HL-60 (cell line): ENCODE results near the gene COX14.
"Not testable (repeated sequence)": the region's sequence is repeated elsewhere in the genome, so short reads cannot be mapped to it uniquely, and the experiment has no call there.

ENCODE experiments used
- DNase-seq, 2 experiments: peaks; one replicate each; pipeline ENCODE4 v3.0.0-alpha.2; 2010 to 2020; ENCODE audit warnings: low read depth in 1 of 2, low spot score in 1 of 2
- H3K27ac ChIP-seq: fragments of 250-450 bp; sonication (Bioruptor Pico); replicated peaks from 2 replicates; pipeline ENCODE4 v1.5.1; 2020; ENCODE audit warnings: mild to moderate bottlenecking, moderate library complexity
- H3K27me3 ChIP-seq: fragments of 250-450 bp; sonication (Bioruptor Pico); 2 replicates; pipeline ENCODE4 v1.5.1; 2021; ENCODE audit warnings: mild to moderate bottlenecking, moderate library complexity; ENCODE audit not compliant: insufficient read depth, poor library complexity, severe bottlenecking
- H3K4me3 ChIP-seq: replicated peaks from 2 replicates; pipeline ENCODE4 v1.5.1; 2011; ENCODE audit warnings: mild to moderate bottlenecking, control low read depth, low read length; ENCODE audit not compliant: insufficient read depth
- GABPA ChIP-seq: IDR thresholded peaks from 2 replicates; pipeline ENCODE4 v1.6.1; 2012; ENCODE audit warnings: low read depth
- POLR2AphosphoS5 ChIP-seq: IDR thresholded peaks from 2 replicates; pipeline ENCODE4 v1.6.1; 2012; ENCODE audit warnings: low read depth
- SPI1 ChIP-seq: IDR thresholded peaks from 2 replicates; pipeline ENCODE4 v1.6.1; 2012; ENCODE audit warnings: low read depth, mild to moderate bottlenecking, borderline replicate concordance
- TF ChIP-seq, protein P1 (sequence below): IDR thresholded peaks from one replicate; pipeline ENCODE4 v1.5.1; 2011; ENCODE audit warnings: low read length, control low read depth, inconsistent platforms; ENCODE audit not compliant: insufficient read depth
- TF ChIP-seq, protein P2 (sequence below): IDR thresholded peaks from 2 replicates; pipeline ENCODE4 v1.6.1; 2012; ENCODE audit warnings: low read depth; ENCODE audit not compliant: insufficient replicate concordance

The COX14 gene

DNA sequence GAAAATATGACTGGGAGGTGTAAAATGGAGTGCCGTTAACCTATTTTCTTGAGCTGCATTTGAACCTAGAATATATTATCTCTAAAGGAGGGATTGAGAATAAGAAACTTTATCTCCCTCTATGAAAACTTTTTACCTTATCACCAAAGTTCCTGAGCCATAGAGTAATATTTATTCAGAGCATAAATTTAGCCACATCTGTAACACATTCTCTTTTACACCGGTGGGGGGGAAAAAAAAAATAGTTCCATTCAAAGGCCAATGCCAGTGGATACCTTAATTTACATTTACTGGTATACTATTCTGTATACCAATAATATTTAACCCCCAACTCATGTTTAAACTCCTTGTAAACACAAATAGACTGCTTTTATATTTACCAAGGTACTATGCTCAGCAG is 33.4 kb downstream of the COX14 start:
- DNase-seq, result no peak
- TF ChIP-seq POLR2AphosphoS5 (no peak), SPI1 (no peak), GABPA (no peak)
- TF ChIP-seq, protein P1, sequence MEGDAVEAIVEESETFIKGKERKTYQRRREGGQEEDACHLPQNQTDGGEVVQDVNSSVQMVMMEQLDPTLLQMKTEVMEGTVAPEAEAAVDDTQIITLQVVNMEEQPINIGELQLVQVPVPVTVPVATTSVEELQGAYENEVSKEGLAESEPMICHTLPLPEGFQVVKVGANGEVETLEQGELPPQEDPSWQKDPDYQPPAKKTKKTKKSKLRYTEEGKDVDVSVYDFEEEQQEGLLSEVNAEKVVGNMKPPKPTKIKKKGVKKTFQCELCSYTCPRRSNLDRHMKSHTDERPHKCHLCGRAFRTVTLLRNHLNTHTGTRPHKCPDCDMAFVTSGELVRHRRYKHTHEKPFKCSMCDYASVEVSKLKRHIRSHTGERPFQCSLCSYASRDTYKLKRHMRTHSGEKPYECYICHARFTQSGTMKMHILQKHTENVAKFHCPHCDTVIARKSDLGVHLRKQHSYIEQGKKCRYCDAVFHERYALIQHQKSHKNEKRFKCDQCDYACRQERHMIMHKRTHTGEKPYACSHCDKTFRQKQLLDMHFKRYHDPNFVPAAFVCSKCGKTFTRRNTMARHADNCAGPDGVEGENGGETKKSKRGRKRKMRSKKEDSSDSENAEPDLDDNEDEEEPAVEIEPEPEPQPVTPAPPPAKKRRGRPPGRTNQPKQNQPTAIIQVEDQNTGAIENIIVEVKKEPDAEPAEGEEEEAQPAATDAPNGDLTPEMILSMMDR, result no peak
- TF ChIP-seq, protein P2, sequence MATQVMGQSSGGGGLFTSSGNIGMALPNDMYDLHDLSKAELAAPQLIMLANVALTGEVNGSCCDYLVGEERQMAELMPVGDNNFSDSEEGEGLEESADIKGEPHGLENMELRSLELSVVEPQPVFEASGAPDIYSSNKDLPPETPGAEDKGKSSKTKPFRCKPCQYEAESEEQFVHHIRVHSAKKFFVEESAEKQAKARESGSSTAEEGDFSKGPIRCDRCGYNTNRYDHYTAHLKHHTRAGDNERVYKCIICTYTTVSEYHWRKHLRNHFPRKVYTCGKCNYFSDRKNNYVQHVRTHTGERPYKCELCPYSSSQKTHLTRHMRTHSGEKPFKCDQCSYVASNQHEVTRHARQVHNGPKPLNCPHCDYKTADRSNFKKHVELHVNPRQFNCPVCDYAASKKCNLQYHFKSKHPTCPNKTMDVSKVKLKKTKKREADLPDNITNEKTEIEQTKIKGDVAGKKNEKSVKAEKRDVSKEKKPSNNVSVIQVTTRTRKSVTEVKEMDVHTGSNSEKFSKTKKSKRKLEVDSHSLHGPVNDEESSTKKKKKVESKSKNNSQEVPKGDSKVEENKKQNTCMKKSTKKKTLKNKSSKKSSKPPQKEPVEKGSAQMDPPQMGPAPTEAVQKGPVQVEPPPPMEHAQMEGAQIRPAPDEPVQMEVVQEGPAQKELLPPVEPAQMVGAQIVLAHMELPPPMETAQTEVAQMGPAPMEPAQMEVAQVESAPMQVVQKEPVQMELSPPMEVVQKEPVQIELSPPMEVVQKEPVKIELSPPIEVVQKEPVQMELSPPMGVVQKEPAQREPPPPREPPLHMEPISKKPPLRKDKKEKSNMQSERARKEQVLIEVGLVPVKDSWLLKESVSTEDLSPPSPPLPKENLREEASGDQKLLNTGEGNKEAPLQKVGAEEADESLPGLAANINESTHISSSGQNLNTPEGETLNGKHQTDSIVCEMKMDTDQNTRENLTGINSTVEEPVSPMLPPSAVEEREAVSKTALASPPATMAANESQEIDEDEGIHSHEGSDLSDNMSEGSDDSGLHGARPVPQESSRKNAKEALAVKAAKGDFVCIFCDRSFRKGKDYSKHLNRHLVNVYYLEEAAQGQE, result no peak

DNA sequence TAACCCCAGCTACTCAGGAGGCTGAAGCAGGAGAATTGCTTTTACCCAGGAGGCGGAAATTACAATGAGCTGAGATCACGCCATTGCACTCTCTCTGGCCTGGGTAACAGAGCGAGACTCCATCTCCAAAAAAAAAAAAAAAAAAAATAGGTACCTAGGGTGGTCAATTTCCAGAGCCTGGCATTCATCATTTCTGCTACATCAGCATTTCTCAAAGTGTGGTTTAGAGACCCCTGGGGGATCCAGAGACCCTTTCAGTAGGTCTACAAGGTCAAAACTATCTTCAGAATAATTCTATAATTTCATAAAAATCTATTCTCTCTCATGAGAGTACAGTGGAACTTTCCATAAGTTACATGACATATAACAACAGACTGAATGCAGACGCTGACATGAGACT is 35.2 kb downstream of the COX14 start:
- Histone ChIP-seq H3K4me3 (no peak overlapping the region), H3K27me3 (no peaks in the 10 kb centered on the region), H3K27ac (no peak overlapping the region)
- TF ChIP-seq POLR2AphosphoS5, result no peak
- no peak for TF ChIP-seq GABPA
- no peak for TF ChIP-seq SPI1
- TF ChIP-seq, protein P2, result no peak
- TF ChIP-seq, protein P1, result no peak
- DNase-seq, result no peak

More for the DNA sequence above, 33.4 kb downstream of the COX14 start:
- Histone ChIP-seq H3K27me3 (no peaks in the 10 kb centered on the region), H3K27ac (no peak overlapping the region), H3K4me3 (no peak overlapping the region)

DNA sequence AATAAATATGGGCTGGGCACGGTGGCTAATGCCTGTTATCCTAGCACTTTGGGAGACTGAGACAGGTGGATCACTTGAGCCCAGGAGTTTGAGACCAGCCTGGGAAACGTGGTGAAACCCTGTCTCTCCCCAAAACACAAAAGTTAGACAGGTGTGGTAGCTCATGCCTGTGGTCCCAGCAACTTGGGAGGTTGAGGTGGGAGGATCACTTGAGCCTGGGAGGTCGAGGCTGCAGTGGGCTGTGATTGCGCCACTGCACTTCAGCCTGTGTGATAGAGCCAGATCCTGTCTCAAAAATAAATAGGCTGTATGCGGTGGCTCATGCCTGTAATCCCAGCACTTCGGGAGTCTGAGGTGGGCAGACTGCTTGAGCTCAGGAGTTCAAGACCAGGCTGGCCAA is 36.0 kb downstream of the COX14 start:
- H3K4me3 ChIP-seq, DNase-seq, H3K27ac ChIP-seq, H3K27me3 ChIP-seq: not testable (repeated sequence)

DNA sequence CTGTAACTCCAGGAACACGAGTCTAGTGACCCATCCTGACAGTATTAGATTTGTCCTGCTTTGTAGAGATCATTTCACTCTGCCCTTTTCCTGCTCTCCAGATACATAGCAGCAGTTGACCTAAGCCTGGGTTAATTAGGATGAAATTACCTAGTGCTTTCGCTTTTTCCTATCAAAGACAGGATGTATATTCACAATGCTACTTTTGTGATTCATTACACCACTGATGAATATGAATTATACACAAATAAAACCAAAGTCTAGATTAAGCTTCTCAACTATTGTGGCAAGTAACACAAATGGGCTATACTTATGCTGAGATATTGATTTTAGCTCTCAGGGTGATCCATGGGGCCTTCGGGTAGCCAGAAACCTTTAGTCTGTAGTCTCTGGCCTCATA is 37.3 kb downstream of the COX14 start:
- Histone ChIP-seq H3K4me3 (no peak overlapping the region), H3K27me3 (no peaks in the 10 kb centered on the region), H3K27ac (no peak overlapping the region)
- TF ChIP-seq, protein P1, result no peak
- TF ChIP-seq GABPA, result no peak
- TF ChIP-seq, protein P2, result no peak
- TF ChIP-seq POLR2AphosphoS5, result no peak
- no peak for TF ChIP-seq SPI1
- DNase-seq, result no peak
